H9 (cell line): ENCODE data around the gene TMC4. TPM values are rescaled to one million over a fixed set of nuclear protein-coding genes. Genes with fewer than 3 reads are reported as not detected.

ENCODE experiments used
- DNase-seq: peaks from one replicate; pipeline ENCODE4 v3.0.0-alpha.2; 2017
- H2AFZ ChIP-seq: one replicate; pipeline ENCODE4 v1.6.1; 2013; ENCODE audit warnings: mild to moderate bottlenecking, low read length, control low read depth, moderate library complexity
- H2AK5ac ChIP-seq: 2 replicates; pipeline ENCODE4 v1.6.1; 2013; ENCODE audit warnings: low read length, control low read depth, mixed read lengths; ENCODE audit not compliant: insufficient read length
- H2BK120ac ChIP-seq: one replicate; pipeline ENCODE4 v1.6.1; 2013; ENCODE audit warnings: low read depth, mild to moderate bottlenecking, low read length, control low read depth, inconsistent platforms; ENCODE audit not compliant: poor library complexity, severe bottlenecking
- H2BK12ac ChIP-seq: 2 replicates; pipeline ENCODE4 v1.6.1; 2013; ENCODE audit warnings: low read length, control low read depth, mixed read lengths, low read depth; ENCODE audit not compliant: insufficient read length
- H2BK15ac ChIP-seq: 2 replicates; pipeline ENCODE4 v1.6.1; 2013; ENCODE audit warnings: low read depth, low read length, control low read depth
- H2BK20ac ChIP-seq: one replicate; pipeline ENCODE4 v1.6.1; 2013; ENCODE audit warnings: low read depth, mild to moderate bottlenecking, low read length, control low read depth, inconsistent platforms; ENCODE audit not compliant: poor library complexity, severe bottlenecking
- H2BK5ac ChIP-seq: 2 replicates; pipeline ENCODE4 v1.6.1; 2013; ENCODE audit warnings: low read length, control low read depth, mixed read lengths; ENCODE audit not compliant: insufficient read length
- H3K14ac ChIP-seq: 2 replicates; pipeline ENCODE4 v1.6.1; 2013; ENCODE audit warnings: low read length, control low read depth; ENCODE audit not compliant: insufficient read depth
- H3K18ac ChIP-seq: 2 replicates; pipeline ENCODE4 v1.6.1; 2013; ENCODE audit warnings: low read depth, mild to moderate bottlenecking, mixed read lengths, low read length, control low read depth; ENCODE audit not compliant: insufficient read length
- H3K23ac ChIP-seq: 2 replicates; pipeline ENCODE4 v1.6.1; 2013; ENCODE audit warnings: low read length, control low read depth, mixed read lengths, low read depth; ENCODE audit not compliant: insufficient read length
- H3K23me2 ChIP-seq: 2 replicates; pipeline ENCODE4 v1.6.1; 2013; ENCODE audit warnings: low read depth, mild to moderate bottlenecking, mixed read lengths, low read length, control low read depth; ENCODE audit not compliant: insufficient read length, poor library complexity, severe bottlenecking
- H3K27ac ChIP-seq: 2 replicates; pipeline ENCODE4 v1.5.1; 2013; ENCODE audit warnings: low read length, control low read depth, mixed read lengths, low read depth; ENCODE audit not compliant: insufficient read length
- H3K27me3 ChIP-seq: 2 replicates; pipeline ENCODE4 v1.6.1; 2013; ENCODE audit warnings: low read length, control low read depth, inconsistent platforms; ENCODE audit not compliant: insufficient read depth
- H3K4ac ChIP-seq: 2 replicates; pipeline ENCODE4 v1.6.1; 2013; ENCODE audit warnings: low read depth, mild to moderate bottlenecking, control low read depth, inconsistent platforms, low read length, moderate library complexity
- H3K4me1 ChIP-seq: 2 replicates; pipeline ENCODE4 v1.6.1; 2013; ENCODE audit warnings: low read length, control low read depth, inconsistent platforms; ENCODE audit not compliant: insufficient read depth
- H3K4me2 ChIP-seq: 2 replicates; pipeline ENCODE4 v1.6.1; 2013; ENCODE audit warnings: low read length, control low read depth, mixed read lengths; ENCODE audit not compliant: insufficient read length, insufficient read depth
- H3K56ac ChIP-seq: 2 replicates; pipeline ENCODE4 v1.6.1; 2013; ENCODE audit warnings: low read depth, mild to moderate bottlenecking, mixed read lengths, low read length, control low read depth; ENCODE audit not compliant: insufficient read length
- H3K79me1 ChIP-seq: 2 replicates; pipeline ENCODE4 v1.6.1; 2013; ENCODE audit warnings: low read depth, mild to moderate bottlenecking, moderate library complexity, low read length, control low read depth, inconsistent platforms; ENCODE audit not compliant: insufficient read depth, poor library complexity, severe bottlenecking
- H3K79me2 ChIP-seq: 2 replicates; pipeline ENCODE4 v1.6.1; 2013; ENCODE audit warnings: low read length, control low read depth, inconsistent platforms; ENCODE audit not compliant: insufficient read depth
- H3K9ac ChIP-seq: 2 replicates; pipeline ENCODE4 v1.6.1; 2013; ENCODE audit warnings: low read length, control low read depth, mixed read lengths; ENCODE audit not compliant: insufficient read length; ENCODE audit errors: extremely low read depth
- H3K9me3 ChIP-seq: one replicate; pipeline ENCODE4 v1.6.1; 2013; ENCODE audit warnings: low read depth, low read length, inconsistent platforms; ENCODE audit not compliant: control insufficient read depth
- H3T11ph ChIP-seq: one replicate; pipeline ENCODE4 v1.6.1; 2013; ENCODE audit warnings: mild to moderate bottlenecking, low read length, control low read depth, inconsistent platforms
- H4K20me1 ChIP-seq: one replicate; pipeline ENCODE4 v1.6.1; 2013; ENCODE audit not compliant: control insufficient read depth, insufficient read length, insufficient read depth
- H4K5ac ChIP-seq: 2 replicates; pipeline ENCODE4 v1.6.1; 2013; ENCODE audit warnings: low read depth, mild to moderate bottlenecking, mixed read lengths, low read length, control low read depth; ENCODE audit not compliant: insufficient read length
- H4K8ac ChIP-seq: replicated peaks from 2 replicates; pipeline ENCODE4 v1.6.1; 2013; ENCODE audit warnings: low read length, control low read depth, mixed read lengths, low read depth; ENCODE audit not compliant: insufficient read length
- H4K91ac ChIP-seq: 2 replicates; pipeline ENCODE4 v1.6.1; 2013; ENCODE audit warnings: low read depth, mild to moderate bottlenecking, moderate library complexity, mixed read lengths, low read length, control low read depth; ENCODE audit not compliant: insufficient read length
- H3K27ac Mint-ChIP-seq, 3 experiments: 2 replicates in 2 of 3; 3 replicates in 1 of 3; pipeline ENCODE4 v1.8.0; 2020 to 2021; ENCODE audit warnings: mixed read lengths in 3 of 3, mild to moderate bottlenecking in 1 of 3, moderate library complexity in 1 of 3
- H3K27me3 Mint-ChIP-seq: 2 replicates; pipeline ENCODE4 v1.8.0; 2021; ENCODE audit warnings: low read depth, mild to moderate bottlenecking, moderate library complexity, mixed read lengths
- H3K36me3 Mint-ChIP-seq, 3 experiments: 2 replicates in 2 of 3; 3 replicates in 1 of 3; pipeline ENCODE4 v1.8.0; 2020 to 2021; ENCODE audit warnings: low read depth in 3 of 3, mixed read lengths in 3 of 3; ENCODE audit not compliant: insufficient read depth in 1 of 3
- H3K4me1 Mint-ChIP-seq, 2 experiments: 2 replicates each; pipeline ENCODE4 v1.8.0; 2020; ENCODE audit warnings: mixed read lengths in 2 of 2
- H3K4me3 Mint-ChIP-seq, 2 experiments: 2 replicates in 1 of 2; 3 replicates in 1 of 2; pipeline ENCODE4 v1.8.0; 2020 to 2021; ENCODE audit warnings: mild to moderate bottlenecking in 2 of 2, mixed read lengths in 2 of 2, moderate library complexity in 1 of 2
- H3K9me3 Mint-ChIP-seq, 2 experiments: 2 replicates in 1 of 2; 3 replicates in 1 of 2; pipeline ENCODE4 v1.8.0; 2020; ENCODE audit warnings: mild to moderate bottlenecking in 2 of 2, mixed read lengths in 2 of 2, moderate library complexity in 1 of 2
- WGBS: extraction: QIAGEN DNeasy Blood & Tissue Kit; methylation state at CpG from one replicate; pipeline ENCODE4 v1.1.7; 2013; ENCODE audit warnings: missing lambda C conversion rate, low lambda C conversion rate, mixed read lengths; ENCODE audit not compliant: insufficient read length; ENCODE audit errors: extremely low coverage; 5-methylcytosine and 5-hydroxymethylcytosine counted together
- total RNA-seq: library from RNA; stranded (reverse); gene quantifications from 2 replicates; pipeline ENCODE4 v1.2.1, GENCODE V29; 2021
- TF ChIP-seq, protein P1 (sequence below): fragments of 200-600 bp; sonication (generic); conservative IDR thresholded peaks from 3 replicates; pipeline ENCODE4 v1.8.0; 2021; ENCODE audit warnings: antibody characterized with exemption, mild to moderate bottlenecking

The TMC4 gene
- total RNA-seq, 1 experiment from 2014 or later, result 12.2 TPM

DNA sequence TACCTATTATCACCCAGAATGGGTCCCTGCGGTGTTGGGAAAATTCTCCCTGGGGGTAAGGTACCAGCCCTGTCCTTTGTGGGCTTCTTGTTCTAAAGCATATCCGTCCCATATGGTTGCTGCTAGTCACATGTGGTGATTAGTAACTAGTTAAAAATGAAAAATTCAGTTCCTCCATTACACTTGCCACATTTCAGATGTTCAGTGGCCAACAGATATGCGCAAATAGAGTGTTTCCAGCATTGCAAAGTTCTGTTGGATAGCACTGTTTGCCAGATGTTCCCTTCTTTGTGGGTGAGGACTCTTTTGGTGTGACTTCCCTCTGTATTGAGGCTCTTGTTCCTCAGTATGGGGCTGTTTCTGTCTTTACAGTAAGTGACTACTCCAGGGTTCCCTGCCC, 31.6 kb downstream of the TMC4 start:
- DNase-seq, result no peak
- H2BK20ac ChIP-seq, result no peak overlapping the region

More for the DNA sequence above, 31.6 kb downstream of the TMC4 start:
- Mint-ChIP-seq H3K27ac (no peak overlapping the region; a peak in 1 of 7 replicates), H3K27me3 (0 out of 2 replicates have a peak, but pooled peaks cover 1% of the 10 kb centered on the region), H3K4me3 (no peak overlapping the region), H3K9me3 (no peaks in the 10 kb centered on the region; a peak in 2 of 5 replicates), H3K36me3 (peaks cover 57 to 73% (median 63%) of the 10 kb centered on the region in 3 experiments), H3K4me1 (peaks cover 24 to 26% of the 10 kb centered on the region in 2 experiments)
- Histone ChIP-seq H3K79me2 (peaks cover 24% of the 10 kb centered on the region; the same call in 1 of the 2 replicates), H3K79me1 (peaks cover 13% of the 10 kb centered on the region), H2BK5ac (no peak overlapping the region), H2AFZ (no peak overlapping the region), H4K91ac (no peak overlapping the region), H2BK15ac (no peak overlapping the region), H3K4ac (no peak overlapping the region), H3K27ac (no peak overlapping the region), H2BK12ac (no peak overlapping the region), H3K27me3 (no peaks in the 10 kb centered on the region), H4K5ac (no peak overlapping the region), H3K9ac (no peak overlapping the region), H4K20me1 (no peaks in the 10 kb centered on the region), H3K4me1 (no peaks in the 10 kb centered on the region), H2AK5ac (no peak overlapping the region), H3K18ac (no peak overlapping the region), H3K14ac (no peak overlapping the region), H4K8ac (no peak overlapping the region), H3K4me2 (no peak overlapping the region), H2BK120ac (no peak overlapping the region), H3K23ac (no peak overlapping the region), H3K56ac (no peak overlapping the region), H3T11ph (no peak overlapping the region), H3K23me2 (peaks cover 4% of the 10 kb centered on the region), H3K9me3 (no peaks in the 10 kb centered on the region)
- no CpG with 5 or more reads among the region's 3 CpGs for WGBS
- TF ChIP-seq, protein P1, sequence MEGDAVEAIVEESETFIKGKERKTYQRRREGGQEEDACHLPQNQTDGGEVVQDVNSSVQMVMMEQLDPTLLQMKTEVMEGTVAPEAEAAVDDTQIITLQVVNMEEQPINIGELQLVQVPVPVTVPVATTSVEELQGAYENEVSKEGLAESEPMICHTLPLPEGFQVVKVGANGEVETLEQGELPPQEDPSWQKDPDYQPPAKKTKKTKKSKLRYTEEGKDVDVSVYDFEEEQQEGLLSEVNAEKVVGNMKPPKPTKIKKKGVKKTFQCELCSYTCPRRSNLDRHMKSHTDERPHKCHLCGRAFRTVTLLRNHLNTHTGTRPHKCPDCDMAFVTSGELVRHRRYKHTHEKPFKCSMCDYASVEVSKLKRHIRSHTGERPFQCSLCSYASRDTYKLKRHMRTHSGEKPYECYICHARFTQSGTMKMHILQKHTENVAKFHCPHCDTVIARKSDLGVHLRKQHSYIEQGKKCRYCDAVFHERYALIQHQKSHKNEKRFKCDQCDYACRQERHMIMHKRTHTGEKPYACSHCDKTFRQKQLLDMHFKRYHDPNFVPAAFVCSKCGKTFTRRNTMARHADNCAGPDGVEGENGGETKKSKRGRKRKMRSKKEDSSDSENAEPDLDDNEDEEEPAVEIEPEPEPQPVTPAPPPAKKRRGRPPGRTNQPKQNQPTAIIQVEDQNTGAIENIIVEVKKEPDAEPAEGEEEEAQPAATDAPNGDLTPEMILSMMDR, result no peak
